ENCODE measurements around the gene MFAP3L.
"Not testable (repeated sequence)": the region's sequence is repeated elsewhere in the genome, so short reads cannot be mapped to it uniquely, and the experiment has no call there.

The MFAP3L gene

GRCh38 chr4:169952236-169953002 lies 73.8 kb downstream of the MFAP3L start:
- Mint-ChIP-seq H3K27ac (no peak overlapping the region), H3K27me3 (no peaks in the 10 kb centered on the region), H3K4me1 (peaks cover 10% of the 10 kb centered on the region), H3K36me3 (ENCODE audit: low read depth) (no peaks in the 10 kb centered on the region), H3K4me3 (no peak overlapping the region), H3K9me3 (no peaks in the 10 kb centered on the region)
- DNase-seq (no peak), ATAC-seq (no peak)

- Mint-ChIP-seq H3K4me1 (peaks cover 10% of the 10 kb centered on the region), H3K27ac (no peak overlapping the region), H3K4me3 (no peak overlapping the region), H3K27me3 (no peaks in the 10 kb centered on the region), H3K36me3 (ENCODE audit: low read depth) (no peaks in the 10 kb centered on the region), H3K9me3 (no peaks in the 10 kb centered on the region)
- DNase-seq (no peak), ATAC-seq (no peak)
These were observed 77.9 kb downstream of the MFAP3L start for GRCh38 chr4:169948271-169948670.

- ATAC-seq (no peak), DNase-seq (no peak)
- Mint-ChIP-seq H3K9me3 (no peaks in the 10 kb centered on the region), H3K4me3 (no peak overlapping the region), H3K27ac (no peak overlapping the region), H3K36me3 (ENCODE audit: low read depth) (no peaks in the 10 kb centered on the region), H3K27me3 (no peaks in the 10 kb centered on the region), H3K4me1 (no peaks in the 10 kb centered on the region)
These were observed 80.6 kb downstream of the MFAP3L start for GRCh38 chr4:169945636-169946035.

- ATAC-seq, result not testable (repeated sequence)
These were observed 82.6 kb downstream of the MFAP3L start for GRCh38 chr4:169943601-169944000.

GRCh38 chr4:169941141-169941540 lies 85.1 kb downstream of the MFAP3L start:
- no peaks in the 10 kb centered on the region for H3K4me1 Mint-ChIP-seq
- H3K9me3 Mint-ChIP-seq, result no peaks in the 10 kb centered on the region
- DNase-seq (no peak), ATAC-seq (no peak)
- H3K27ac Mint-ChIP-seq, result no peak overlapping the region
- no peaks in the 10 kb centered on the region for H3K36me3 Mint-ChIP-seq (ENCODE audit: low read depth)
- no peaks in the 10 kb centered on the region for H3K27me3 Mint-ChIP-seq
- no peak overlapping the region for H3K4me3 Mint-ChIP-seq

More at GRCh38 chr4:169943601-169944000, 82.6 kb downstream of the MFAP3L start:
- H3K27me3 Mint-ChIP-seq; H3K9me3 Mint-ChIP-seq; H3K4me1 Mint-ChIP-seq; H3K27ac Mint-ChIP-seq; H3K4me3 Mint-ChIP-seq; DNase-seq; H3K36me3 Mint-ChIP-seq (ENCODE audit: low read depth): not testable (repeated sequence)

GRCh38 chr4:169940460-169940859 lies 85.7 kb downstream of the MFAP3L start:
- Mint-ChIP-seq H3K4me1 (no peaks in the 10 kb centered on the region), H3K27me3 (no peaks in the 10 kb centered on the region), H3K27ac (no peak overlapping the region), H3K36me3 (ENCODE audit: low read depth) (no peaks in the 10 kb centered on the region), H3K4me3 (no peak overlapping the region), H3K9me3 (no peaks in the 10 kb centered on the region)
- ATAC-seq (no peak), DNase-seq (no peak)

All from activated naive CD8-positive, alpha-beta T cell treated with anti-CD3 and anti-CD28 coated beads, Interleukin-2, amount 50 U/mL, for 24 hours (primary cell).